Muscle layer of colon (tissue), 2 donors: ENCODE results near the gene PPP6R1.

ENCODE experiments used
- H3K27ac ChIP-seq: one replicate; pipeline ENCODE4 v1.7.0; 2013; ENCODE audit warnings: low read depth, mild to moderate bottlenecking, low read length, moderate library complexity
- H3K27me3 ChIP-seq, 2 donors: one replicate each; pipeline ENCODE4 v1.7.0; 2013; ENCODE audit warnings: low read length in 2 of 2, mild to moderate bottlenecking in 2 of 2; ENCODE audit not compliant: insufficient read depth in 2 of 2, control insufficient read depth in 1 of 2
- H3K36me3 ChIP-seq: one replicate; pipeline ENCODE4 v1.7.0; 2013; ENCODE audit warnings: mild to moderate bottlenecking, low read length; ENCODE audit not compliant: insufficient read depth
- H3K4me1 ChIP-seq: one replicate; pipeline ENCODE4 v1.7.0; 2013; ENCODE audit warnings: mild to moderate bottlenecking, low read length; ENCODE audit not compliant: insufficient read depth
- H3K4me3 ChIP-seq, 2 donors: one replicate each; pipeline ENCODE4 v1.7.0; 2013; ENCODE audit warnings: low read length in 2 of 2, low read depth in 1 of 2, mild to moderate bottlenecking in 1 of 2, moderate library complexity in 1 of 2
- H3K9ac ChIP-seq: one replicate; pipeline ENCODE4 v1.7.0; 2013; ENCODE audit warnings: low read length
- H3K9me3 ChIP-seq: one replicate; pipeline ENCODE4 v1.7.0; 2013; ENCODE audit warnings: mild to moderate bottlenecking, low read length
- donor health status: abdominal sarcoma.
- donor health status: Adenocarcinoma of cecum.

The PPP6R1 gene

DNA sequence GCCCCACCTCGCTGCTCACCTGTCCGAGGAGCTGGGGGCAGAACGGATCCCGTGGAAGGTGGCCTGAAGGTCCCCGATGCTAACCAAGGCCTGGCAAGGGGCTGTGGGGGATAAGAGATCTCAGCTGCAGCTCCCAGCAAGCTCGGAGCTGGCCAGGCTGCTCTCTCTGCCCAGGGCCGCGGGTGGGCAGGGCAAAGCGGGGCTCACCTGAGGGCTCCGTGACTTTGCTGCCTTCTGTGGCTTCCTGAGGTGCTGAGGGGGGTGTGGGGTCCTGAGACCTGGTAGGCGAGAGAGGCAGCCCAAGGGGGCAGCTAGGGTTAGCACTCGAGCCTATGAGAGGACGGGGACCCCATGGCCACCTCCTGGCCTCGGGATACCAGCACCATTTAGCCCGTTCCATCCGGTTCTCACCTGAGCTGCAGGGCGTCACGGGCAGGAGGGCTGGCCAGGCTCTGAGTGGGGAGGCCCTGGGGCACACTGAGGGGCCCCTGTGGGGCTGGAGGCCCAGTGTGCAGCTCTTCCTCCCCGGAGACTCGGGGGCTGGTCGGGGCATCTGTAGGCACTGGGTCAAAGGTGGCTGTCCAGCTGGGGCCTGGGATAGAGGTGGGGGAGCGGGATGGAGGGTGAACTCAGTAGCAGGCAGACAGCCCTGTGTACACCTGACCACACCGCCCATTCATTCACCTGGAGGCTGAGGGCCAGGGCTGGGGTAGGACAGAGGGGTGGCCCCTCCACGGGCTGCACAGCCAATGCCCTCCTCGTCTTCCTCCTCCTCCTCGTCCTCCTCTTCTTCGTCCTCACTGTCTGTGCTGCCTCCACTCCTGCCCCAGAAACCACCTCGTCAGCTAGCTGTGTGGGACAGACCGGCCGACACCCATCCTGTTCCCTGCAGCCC, 27.2 kb downstream of the PPP6R1 start:
- H3K4me1 ChIP-seq, result peaks cover 12% of the 10 kb centered on the region
- no peak overlapping the region for H3K4me3 ChIP-seq
- no peak overlapping the region for H3K9ac ChIP-seq
- H3K36me3 ChIP-seq, result peaks cover 60% of the 10 kb centered on the region
- H3K9me3 ChIP-seq, result no peaks in the 10 kb centered on the region
- no peaks in the 10 kb centered on the region for H3K27me3 ChIP-seq
- H3K27ac ChIP-seq, result no peak overlapping the region

DNA sequence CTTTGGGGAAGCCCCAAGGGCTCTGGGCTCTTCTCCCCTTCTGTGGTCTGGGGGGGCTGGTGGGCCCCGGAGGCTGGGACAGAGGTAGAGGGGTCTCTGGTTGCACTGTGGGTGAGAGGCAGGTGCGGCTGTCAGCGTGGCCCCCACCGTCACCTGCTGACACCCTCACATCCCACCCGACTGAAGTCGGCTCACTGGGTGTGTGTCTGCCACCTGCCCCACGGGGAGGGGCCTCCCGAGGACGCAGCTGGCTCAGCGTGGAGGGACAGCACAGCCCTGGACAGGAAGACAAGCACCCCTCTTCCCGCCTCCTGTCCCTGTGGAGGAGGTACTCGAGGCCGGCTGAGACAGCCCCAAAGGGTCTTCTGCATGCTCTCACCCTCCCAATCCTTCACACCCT, 28.0 kb downstream of the PPP6R1 start:
- Histone ChIP-seq H3K9ac (no peak overlapping the region), H3K4me1 (peaks cover 12% of the 10 kb centered on the region), H3K27me3 (no peaks in the 10 kb centered on the region), H3K36me3 (peaks cover 60% of the 10 kb centered on the region), H3K4me3 (no peak overlapping the region), H3K27ac (no peak overlapping the region), H3K9me3 (no peaks in the 10 kb centered on the region)

DNA sequence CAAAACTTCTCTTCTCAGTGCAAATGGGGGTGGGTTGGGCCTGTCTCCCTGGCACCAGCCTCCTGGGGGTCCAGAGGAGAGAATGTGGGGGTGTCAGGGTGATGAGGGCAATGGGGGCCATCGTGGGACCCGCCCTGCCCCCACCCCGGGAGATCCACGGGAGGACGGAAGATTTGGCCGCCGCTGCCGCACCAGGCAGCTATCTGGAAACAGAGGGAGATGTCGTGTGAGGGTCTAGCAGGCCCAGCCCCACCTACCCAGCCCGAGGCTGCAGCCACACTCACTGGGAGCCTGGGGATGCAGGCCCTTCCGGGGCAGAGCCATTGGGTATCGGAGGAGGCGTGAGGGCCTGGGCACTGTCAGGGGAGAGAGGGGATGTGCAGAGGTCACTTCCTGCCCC, 28.5 kb downstream of the PPP6R1 start:
- H3K4me1 ChIP-seq, result peaks cover 12% of the 10 kb centered on the region
- no peaks in the 10 kb centered on the region for H3K27me3 ChIP-seq
- peaks cover 59% of the 10 kb centered on the region for H3K36me3 ChIP-seq
- no peak overlapping the region for H3K4me3 ChIP-seq
- no peak overlapping the region for H3K9ac ChIP-seq
- H3K27ac ChIP-seq, result no peak overlapping the region
- H3K9me3 ChIP-seq, result no peaks in the 10 kb centered on the region

DNA sequence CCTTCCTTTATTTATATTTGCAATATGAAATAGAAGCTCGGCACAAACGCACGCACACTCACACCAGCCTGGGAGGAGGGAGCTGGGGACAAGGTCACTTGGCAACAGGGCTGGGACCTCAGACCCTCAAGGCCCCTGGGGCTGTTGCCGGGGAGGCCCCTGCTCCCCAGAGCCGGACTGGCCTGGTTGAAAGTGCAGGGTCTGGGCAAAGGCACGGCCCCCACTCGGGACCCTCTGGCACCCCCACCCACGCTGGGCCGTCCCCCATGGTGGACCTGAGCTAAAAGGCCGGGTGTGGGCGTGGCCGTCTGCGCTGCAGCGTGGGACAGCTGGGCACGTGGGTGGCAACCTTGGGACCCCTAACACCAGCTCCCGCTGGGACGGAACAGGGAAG, 29.0 kb downstream of the PPP6R1 start:
- H3K36me3 ChIP-seq, result peaks cover 54% of the 10 kb centered on the region

DNA sequence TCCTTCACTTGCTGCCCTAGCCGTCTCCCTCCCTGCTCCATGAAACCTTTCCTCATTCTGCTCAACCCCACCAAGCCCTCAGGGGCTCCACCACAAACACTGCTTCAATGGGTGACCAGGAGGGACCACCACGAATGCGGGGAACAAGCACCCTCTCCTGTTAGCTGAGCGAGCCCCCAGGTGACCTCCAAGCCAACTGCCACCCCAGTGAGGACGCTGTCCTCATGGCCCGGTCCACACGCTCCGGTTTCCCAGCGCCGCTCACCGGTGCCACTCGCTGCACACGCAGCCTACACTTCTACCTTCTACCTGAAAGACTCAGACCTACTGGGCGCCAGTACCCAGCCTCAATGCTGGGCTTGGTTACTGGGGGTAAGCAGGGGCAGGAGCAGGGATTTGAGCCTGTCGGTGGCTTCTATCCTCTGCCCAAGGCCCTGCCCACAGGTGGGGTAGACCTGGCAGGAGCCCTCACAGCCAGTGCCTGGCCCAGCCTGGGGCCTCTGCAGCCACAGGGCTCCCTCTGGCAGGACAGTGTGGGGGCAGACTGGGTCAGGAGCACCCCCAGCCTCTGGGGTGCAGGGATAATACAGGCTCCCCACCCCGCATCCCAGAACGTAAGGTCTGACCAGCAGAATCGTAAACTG, 29.6 kb downstream of the PPP6R1 start:
- H3K9ac ChIP-seq, result no peak overlapping the region
- H3K9me3 ChIP-seq, result no peaks in the 10 kb centered on the region
- no peaks in the 10 kb centered on the region for H3K27me3 ChIP-seq
- no peak overlapping the region for H3K4me3 ChIP-seq
- H3K36me3 ChIP-seq, result peaks cover 50% of the 10 kb centered on the region
- H3K27ac ChIP-seq, result no peak overlapping the region
- H3K4me1 ChIP-seq, result peaks cover 12% of the 10 kb centered on the region

More for the DNA sequence above, 29.0 kb downstream of the PPP6R1 start:
- peaks cover 12% of the 10 kb centered on the region for H3K4me1 ChIP-seq
- no peak overlapping the region for H3K27ac ChIP-seq
- no peak overlapping the region for H3K9ac ChIP-seq
- no peaks in the 10 kb centered on the region for H3K27me3 ChIP-seq
- H3K9me3 ChIP-seq, result no peaks in the 10 kb centered on the region
- H3K4me3 ChIP-seq, result no peak overlapping the region

DNA sequence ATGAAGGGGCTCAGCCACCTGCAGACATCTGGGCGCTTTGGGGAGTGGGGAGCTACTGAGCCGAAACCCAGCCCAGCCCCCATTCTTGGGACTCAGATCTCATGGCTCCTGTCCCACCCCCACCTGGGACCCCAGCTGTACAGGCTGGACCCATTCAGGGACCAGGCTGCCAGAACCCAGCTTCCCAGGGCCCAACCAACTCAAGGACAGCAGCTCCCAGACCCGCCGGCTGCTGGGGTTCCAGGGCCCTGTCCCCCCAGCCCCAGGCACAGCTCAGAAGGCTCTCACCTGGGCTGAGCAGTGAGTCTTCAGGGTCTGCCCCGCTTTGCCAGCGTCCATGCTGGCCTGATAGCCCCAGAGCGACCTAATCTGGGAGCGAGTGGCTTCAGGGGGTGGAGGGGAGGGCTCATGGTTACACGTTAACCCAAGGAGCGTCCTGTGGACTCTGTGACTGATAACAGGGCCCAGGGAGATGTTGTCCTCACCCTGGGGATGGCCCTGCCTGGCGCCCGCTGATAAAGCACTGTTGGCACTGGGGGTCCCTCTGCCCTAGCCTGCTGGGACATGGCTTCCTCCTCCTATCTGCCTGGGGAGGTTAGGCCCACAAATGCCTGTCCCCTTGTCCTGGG, 30.3 kb downstream of the PPP6R1 start, which contains the start of gene TMEM86B:
TSS of gene TMEM86B (minus strand) at position 361 of the 629 bp plus-strand sequence. CDS start at position 339, 22 bp downstream.
- Histone ChIP-seq H3K36me3 (peaks cover 50% of the 10 kb centered on the region), H3K27me3 (no peaks in the 10 kb centered on the region), H3K4me3 (no peak within 1 kb of the TSS), H3K4me1 (peaks cover 12% of the 10 kb centered on the region), H3K27ac (peak within 1 kb of the TSS; percentile 61), H3K9me3 (no peaks in the 10 kb centered on the region), H3K9ac (no peak within 1 kb of the TSS)

DNA sequence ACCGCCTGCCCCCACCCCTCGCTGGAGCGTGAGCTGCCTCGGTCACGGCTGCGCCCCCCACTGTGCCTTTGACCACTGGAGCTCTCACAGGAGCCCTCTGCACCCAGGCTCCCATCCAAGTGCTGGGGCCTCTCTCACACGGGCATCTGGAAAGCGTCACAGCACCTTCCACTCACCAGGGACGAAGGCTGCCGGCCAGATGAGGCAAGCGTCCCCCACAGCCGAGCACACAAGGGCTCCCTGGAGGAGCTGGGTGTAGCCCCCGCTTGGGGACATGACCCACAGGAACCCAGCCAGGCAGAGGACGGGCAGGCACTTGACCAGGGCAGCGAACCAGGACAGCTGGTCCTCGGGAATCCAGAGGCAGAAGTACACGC, 30.8 kb downstream of the PPP6R1 start:
- Histone ChIP-seq H3K4me3 (no peak overlapping the region), H3K36me3 (peaks cover 46% of the 10 kb centered on the region), H3K27ac (peak overlapping the region; percentile 61), H3K9ac (no peak overlapping the region), H3K4me1 (peaks cover 12% of the 10 kb centered on the region), H3K9me3 (no peaks in the 10 kb centered on the region), H3K27me3 (no peaks in the 10 kb centered on the region)

DNA sequence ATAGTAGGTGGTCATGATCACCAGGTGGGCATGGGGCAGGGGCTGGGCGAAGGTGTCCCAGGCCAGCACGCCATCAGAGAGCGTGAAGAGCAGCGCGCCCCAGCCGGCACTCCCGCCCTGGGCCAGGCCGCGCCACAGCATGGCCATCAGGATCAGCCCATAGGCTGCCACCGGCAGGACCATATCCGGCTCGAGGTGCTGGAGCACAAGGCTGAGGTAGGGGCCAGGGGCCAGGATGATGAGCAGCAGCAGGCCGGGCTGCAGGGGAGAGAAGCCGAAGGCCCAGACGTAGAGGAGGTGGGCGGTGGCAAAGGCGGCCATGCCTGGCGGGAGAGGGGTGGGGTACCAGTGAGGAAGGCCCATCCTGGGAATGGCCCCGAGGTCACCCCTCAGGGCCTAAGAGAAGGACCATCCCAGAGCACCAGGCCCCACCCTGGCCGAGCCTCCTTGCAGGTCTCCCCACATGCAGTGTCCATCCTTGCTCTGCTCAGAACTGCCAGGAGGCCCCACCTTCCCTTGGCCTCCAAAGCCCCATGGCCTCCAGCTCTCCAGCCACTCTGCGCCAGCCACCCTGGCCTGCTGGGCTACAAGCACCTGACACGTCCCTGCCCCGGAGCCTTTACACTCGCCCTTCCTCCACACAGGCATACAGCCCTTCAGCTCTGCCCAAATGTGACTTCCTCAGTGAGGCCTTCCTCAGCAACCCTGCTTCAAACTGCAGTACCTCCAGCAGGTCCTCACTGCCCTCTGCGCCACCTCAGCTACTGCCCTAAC, 31.4 kb downstream of the PPP6R1 start:
- Histone ChIP-seq H3K9me3 (no peaks in the 10 kb centered on the region), H3K4me1 (peaks cover 12% of the 10 kb centered on the region), H3K27ac (peak overlapping the region; percentile 61), H3K4me3 (no peak overlapping the region), H3K36me3 (peaks cover 40% of the 10 kb centered on the region), H3K27me3 (no peaks in the 10 kb centered on the region), H3K9ac (no peak overlapping the region)

DNA sequence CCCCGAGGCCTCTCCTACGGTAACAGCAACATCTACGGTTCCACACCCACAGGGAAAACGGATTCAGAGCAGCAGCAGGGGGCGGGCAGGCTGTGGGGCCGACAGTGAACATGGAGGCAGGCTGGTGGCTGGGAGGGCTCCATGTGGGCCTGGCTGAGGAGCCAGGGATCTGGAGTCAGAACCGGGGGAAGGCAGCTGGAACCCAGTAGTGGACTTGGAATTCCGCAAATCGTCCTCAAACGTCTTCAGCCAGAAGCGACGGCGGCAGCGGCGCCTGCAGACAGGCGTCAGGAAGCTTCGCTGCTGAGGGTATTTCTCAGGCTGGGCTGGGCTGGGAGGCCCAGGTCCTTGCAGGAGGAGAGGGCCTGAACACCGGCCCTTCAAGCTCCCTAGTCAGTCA, 32.0 kb downstream of the PPP6R1 start:
- Histone ChIP-seq H3K27me3 (no peaks in the 10 kb centered on the region), H3K9ac (no peak overlapping the region), H3K27ac (no peak overlapping the region), H3K4me1 (peaks cover 12% of the 10 kb centered on the region), H3K36me3 (peaks cover 36% of the 10 kb centered on the region), H3K4me3 (no peak overlapping the region), H3K9me3 (no peaks in the 10 kb centered on the region)

DNA sequence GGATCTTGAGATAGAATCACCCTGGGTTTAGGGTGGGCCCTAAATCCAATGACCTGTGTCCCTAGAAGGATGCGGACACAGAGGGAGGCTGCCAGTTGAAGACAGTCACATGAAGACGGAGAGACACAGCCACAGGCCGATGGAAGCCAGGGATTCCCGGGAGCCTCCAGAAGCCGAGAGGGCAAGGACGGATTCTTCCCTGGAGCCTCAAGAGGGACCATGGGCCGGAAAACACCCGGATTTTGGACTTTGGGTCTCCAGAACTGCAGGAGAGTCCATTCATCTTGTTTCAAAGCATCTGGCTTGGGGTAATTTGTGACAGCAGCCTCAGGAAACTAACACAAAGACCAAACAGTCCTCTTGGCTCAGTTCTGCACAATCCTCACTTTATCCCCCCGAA, 32.5 kb downstream of the PPP6R1 start:
- no peak overlapping the region for H3K9ac ChIP-seq
- H3K36me3 ChIP-seq, result peaks cover 30% of the 10 kb centered on the region
- H3K27ac ChIP-seq, result no peak overlapping the region
- no peaks in the 10 kb centered on the region for H3K27me3 ChIP-seq
- no peaks in the 10 kb centered on the region for H3K9me3 ChIP-seq
- no peak overlapping the region for H3K4me3 ChIP-seq
- peaks cover 12% of the 10 kb centered on the region for H3K4me1 ChIP-seq

DNA sequence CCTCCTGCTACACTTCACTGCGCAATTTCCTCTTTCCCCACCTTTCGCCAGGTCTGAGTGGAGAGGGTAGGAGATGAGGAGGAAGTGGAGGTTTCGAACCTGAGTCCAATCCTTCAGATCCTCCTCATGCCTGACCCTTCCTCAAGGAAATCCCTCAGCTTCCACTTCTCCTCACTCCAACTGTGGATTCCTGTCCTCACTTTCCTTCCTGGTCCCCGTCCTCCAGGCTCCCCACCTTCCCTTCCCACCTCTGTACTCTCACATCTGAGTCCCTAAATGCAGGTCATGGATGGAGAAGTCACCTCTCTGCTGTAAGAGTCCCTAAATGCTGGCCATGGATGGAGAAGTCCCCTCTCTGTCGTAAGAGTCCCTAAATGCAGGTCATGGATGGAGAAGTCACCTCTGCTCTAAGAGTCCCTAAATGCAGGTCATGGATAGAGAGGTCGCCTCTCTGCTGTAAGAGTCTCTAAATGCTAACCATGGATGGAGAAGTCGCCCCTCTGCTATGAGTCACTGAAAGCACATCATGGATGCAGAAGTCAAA, 33.3 kb downstream of the PPP6R1 start:
- Histone ChIP-seq H3K27ac (no peak overlapping the region), H3K36me3 (peaks cover 25% of the 10 kb centered on the region), H3K27me3 (no peaks in the 10 kb centered on the region), H3K4me1 (peaks cover 12% of the 10 kb centered on the region), H3K4me3 (no peak overlapping the region), H3K9me3 (no peaks in the 10 kb centered on the region), H3K9ac (no peak overlapping the region)
